Hematopoietic multipotent progenitor cell treated with erythropoietin and hydrocortisone succinate and interleukin-3 and kit ligand, for 17 days (in vitro differentiated cells): ENCODE data around the gene TIFAB.
"Not testable (repeated sequence)": the region's sequence is repeated elsewhere in the genome, so short reads cannot be mapped to it uniquely, and the experiment has no call there.

ENCODE experiments used
- DNase-seq: peaks from one replicate; pipeline ENCODE4 v3.0.0-alpha.2; 2015; ENCODE audit warnings: low spot score

TIFAB gene

DNA sequence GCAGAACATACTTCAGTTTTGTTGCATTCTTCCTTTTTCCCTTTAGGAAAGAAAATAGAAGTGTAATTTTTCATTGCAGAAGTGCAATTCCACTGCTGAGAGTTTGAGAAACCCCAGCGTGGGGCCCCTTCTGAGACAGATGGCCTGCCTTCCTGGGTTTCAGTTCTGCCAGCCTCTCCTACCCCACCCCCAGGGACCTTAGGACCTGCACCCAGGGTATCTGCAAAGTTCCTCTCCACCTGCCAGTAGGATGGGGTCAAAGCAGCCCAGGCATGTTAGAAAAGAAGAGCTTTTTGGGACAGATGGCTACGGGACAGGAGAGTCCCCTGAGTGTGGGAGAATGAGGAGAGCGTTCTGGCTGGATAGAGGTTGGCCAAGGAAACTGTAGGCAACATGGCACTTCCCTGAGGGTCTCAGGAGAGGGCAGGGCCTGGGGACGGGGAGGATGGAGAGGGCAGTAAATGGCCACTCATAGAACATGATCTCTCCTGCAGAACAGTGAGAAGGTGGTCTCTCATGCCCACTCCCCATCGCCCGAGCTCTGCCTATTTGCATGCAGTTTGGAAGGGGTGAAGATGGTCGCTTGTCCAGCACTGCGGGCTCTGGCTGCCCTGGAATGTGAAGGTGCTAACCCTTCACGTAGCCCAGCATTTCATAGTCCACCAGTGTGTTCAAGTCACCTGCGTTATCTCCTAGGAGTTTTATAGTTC is at the start of gene TIFAB:
TIFAB (minus strand) TSS at position 31 of the 710 bp plus-strand sequence. CDS start 2,412 bp downstream, outside the sequence.
- no peak for DNase-seq

DNA sequence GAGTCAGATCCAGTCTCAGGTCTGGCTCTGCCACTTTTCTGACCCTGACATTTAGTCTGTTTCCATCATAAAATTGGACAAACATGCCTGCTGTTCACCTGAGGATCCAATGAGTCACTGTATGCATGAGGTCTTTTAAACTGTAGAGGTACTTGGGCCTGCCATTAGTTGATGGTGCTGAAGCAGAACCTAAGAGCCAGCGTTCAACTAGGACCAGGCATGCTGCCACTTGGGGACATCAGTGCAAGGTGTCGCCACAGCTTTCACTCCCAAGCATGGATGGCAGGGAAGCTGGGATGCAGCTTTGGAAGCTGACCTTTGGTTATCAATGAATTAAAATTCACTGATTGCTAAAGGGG is 46.5 kb upstream of the TIFAB start:
- no peak for DNase-seq

DNA sequence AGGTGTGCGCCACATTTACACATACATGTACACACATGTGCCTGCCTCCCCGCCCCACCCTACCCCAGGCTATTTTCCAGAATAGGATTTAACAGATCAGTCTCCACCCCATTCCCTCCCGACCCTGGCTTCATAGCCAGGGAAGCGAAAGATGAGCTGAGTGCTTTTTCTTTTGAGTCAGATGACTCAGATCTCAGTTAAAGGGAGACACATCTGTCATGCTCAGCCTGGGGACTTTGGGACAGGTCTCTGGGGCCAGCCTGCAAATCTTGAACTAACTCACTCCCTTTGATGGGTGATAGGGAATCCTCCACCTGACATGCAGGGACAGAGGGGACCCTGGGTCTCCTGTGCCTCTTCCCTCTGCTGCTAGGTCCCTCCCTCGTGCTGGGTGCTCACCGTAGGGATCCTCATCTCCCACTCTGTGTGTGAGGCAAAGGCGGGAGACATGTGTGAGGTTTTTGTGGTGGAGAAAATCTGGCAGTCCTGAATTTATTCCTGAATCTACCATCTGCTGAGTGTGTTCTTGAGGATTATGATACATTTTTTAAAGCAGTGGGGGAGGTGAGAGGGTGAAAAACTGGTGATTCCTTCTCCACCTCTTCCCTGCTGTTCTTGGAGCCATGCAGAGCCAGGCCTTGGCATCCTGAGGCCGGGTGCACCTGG is 46.0 kb upstream of the TIFAB start:
- no peak for DNase-seq

DNA sequence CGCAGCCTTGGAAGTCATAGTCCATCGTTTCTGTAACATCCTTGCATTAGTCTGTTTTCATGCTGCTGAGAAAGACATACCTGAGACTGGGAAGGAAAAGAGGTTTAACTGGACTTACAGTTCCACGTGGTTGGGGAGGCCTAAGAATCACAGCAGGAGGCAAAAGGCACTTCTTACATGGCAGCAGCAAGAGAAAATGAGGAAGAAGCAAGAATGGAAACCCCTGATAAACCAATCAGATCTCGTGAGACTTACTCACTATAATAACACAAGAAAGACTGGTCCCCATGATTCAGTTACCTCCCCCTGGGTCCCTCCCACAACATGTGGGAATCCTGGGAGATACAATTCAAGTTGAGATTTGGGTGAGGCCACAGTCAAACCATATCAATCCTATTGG is 43.4 kb upstream of the TIFAB start:
- DNase-seq = not testable (repeated sequence)

GRCh38 chr5:135494196-135494595 is 42.0 kb upstream of the TIFAB start:
- DNase-seq = no peak

- DNase-seq = no peak
These were observed 41.4 kb upstream of the TIFAB start for GRCh38 chr5:135493406-135494180.

DNA sequence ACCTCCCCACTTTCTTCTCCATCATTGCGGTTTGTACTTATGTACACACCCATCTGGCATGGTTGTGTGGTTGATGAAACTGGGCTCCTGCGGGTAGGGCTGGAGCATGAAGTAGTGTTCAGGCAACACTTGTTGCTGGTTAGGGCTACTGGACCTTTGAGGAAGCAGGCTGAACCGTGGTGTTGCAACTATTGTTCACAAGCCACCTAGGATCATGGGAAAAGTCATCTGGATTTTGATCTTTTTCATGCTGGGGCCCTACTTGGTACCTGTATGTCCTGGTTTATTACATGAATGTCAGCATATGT is 40.1 kb upstream of the TIFAB start:
- no peak for DNase-seq

- no peak for DNase-seq
These were observed 39.6 kb upstream of the TIFAB start for GRCh38 chr5:135491552-135492318.

GRCh38 chr5:135491038-135491551 is 38.9 kb upstream of the TIFAB start:
- no peak for DNase-seq

DNA sequence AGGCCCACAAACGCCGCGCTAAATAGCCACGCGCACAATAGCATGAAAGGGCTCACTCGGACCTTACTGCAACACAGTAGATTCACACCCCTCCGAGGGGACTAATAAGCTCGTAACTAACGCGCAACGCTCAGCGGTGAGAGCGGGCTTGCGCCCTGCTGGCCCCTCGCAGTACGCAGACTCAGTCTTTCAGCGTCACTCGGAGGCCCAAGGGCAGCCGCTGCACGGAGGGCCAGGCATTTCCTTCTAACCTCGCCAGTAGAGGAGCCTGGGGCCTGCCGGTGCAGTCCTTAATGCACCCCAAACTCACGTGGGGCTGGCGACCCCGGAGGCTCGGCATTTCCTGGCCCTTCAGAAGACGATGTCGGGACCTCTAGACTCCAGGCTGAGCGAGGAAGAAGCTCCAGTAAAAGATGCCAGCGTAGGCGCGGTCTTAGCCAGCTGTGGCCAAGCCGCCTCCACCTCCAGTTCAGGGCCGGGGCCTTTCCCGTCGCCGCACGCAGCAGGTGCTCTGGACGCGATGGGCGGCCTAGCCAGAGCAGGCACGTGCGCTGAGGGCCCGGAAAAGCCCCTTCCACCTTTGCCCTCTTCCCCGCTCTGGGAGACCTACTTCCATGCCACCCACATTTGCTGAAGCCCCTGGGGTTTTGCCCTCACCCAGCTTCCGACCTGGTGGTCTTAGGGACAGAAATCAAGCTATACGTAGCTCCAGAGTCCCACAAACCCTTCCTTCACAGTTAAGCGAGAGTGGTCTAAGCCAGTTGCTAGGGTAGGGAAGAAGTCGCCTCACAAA is 38.3 kb upstream of the TIFAB start:
- DNase-seq = no peak

GRCh38 chr5:135489466-135490244 is 37.5 kb upstream of the TIFAB start:
- DNase-seq = no peak

- no peak for DNase-seq
These were observed 36.7 kb upstream of the TIFAB start for GRCh38 chr5:135488727-135489465.

DNA sequence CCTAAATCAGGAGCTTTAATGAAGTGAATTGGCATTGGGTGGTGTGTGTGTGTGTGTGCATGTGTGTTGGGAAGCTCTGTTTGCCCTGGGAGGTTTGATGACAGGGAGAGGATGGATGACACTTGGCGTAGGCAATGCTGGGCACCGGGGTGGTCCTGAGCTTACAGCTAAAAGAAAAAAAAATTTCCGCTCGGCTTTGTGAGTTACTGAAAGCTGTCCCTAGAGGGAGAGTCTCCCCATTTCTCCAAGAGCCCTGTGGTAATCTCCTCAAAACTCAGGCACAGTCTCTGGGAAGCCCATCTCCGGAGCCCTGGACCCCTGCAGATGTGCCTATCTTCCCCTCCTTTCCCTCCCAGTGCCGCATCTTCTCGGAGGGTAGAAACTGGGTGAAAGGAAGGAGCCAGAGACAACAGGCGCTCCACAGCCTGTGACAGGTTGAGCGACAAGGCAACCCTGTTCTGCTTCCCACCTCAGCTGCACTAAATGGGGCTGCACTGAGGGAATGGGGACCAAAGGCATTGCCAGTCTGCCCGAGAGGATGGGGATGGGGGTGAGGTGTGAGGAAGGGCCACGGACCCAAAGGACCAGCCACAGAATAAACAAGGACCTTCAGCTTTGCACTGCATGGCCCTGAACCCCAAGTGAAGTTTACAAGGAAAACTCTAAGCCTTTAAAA is 35.8 kb upstream of the TIFAB start:
- DNase-seq = no peak

DNA sequence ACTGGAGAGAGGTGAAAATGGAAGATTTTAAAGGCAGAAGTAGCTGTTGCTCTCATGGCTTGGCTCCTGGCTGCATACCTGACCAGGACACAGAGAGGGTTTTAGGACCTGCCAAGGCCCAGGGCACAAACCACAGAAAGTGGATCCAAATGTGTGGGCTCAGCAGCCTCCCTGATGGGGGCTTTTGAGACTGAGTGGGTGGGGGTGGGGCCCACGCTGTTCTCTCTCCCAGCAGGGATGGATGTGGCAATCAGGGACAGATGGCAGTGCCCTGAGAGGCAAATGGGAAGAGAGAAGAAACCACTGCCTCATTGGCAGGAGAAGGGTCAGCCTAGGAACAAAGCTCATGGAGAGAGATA is 34.9 kb upstream of the TIFAB start:
- no peak for DNase-seq

DNA sequence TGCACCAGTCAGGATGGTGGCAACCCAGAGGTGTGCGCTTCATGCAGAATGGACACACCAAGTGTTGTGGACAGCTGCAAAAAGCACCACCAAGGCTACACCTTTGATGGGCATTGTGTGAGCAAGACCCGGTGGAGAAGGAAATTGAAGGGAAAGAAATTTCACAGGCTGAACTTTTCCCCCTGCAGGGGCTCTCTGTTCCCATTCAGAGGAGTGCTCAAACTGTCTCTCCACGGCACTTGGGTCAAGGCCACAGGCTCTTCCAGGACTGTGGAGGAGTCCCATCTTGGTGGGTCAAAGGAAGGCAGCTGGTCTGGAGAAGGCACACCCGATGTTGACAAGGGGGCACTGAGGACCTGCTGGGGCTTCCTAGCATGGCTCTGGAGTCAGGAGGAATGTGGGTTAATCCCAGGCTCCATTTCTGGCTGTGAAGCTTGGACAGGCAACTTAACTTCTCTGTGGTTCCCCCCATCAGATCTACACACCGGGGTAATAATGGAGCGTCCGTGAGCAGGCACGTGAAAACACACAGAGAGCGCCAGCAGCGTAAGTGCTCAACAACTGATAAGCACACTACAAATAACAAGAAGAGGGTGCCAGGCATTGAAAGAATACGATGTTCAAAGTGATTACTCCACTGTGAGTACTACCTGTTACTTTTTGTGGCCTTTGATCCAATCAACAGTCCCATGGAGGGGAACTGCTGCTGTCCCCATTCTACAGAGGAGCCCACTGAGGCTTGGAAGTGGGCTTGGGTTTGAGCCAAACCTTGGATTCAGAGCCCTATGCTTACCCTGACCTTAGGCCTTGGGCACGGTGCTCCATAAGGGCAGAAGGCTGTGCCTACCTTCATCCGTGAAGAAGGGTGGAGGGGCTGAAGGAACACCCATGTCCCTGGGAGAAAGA is 34.2 kb upstream of the TIFAB start:
- DNase-seq = no peak

DNA sequence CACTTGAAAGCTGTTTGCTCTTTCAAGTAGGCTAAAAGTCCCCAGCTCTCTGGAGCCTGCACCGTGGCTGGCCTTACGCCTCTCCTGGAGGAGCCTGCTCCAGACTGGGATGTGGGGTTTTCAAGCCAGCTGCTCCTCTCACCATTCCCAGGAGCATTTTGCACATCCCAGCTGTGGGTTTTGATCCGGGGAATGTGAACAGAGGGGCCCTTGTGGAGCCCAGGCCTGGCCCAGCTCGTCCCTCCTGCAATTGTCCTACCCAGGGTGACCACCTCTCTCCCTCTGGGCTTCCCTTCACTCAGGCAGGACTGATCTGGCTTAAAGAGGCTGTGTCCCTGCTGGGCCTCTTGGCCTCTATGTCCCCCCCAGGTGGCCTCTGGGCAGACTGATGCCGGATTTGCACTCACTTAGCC is 32.5 kb upstream of the TIFAB start:
- DNase-seq = no peak

DNA sequence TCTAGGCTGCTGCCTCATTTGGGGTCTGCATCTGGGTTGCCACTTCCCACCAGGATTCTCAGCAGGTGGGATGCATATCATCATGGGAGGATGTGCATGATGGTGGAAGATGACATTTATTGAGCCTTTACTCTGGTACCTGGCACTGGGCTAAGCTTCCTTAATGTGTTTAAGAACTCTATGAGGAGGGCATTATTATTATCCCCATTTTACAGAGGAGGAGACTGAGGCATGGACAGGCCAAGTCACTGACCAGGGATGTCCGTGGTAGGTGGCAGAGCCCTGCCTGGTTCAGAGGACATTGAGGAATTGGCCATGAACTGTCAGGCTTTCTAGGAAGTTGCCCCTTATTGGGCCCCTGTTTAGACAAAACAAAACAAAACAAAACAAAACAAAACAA is 31.1 kb upstream of the TIFAB start:
- no peak for DNase-seq

DNA sequence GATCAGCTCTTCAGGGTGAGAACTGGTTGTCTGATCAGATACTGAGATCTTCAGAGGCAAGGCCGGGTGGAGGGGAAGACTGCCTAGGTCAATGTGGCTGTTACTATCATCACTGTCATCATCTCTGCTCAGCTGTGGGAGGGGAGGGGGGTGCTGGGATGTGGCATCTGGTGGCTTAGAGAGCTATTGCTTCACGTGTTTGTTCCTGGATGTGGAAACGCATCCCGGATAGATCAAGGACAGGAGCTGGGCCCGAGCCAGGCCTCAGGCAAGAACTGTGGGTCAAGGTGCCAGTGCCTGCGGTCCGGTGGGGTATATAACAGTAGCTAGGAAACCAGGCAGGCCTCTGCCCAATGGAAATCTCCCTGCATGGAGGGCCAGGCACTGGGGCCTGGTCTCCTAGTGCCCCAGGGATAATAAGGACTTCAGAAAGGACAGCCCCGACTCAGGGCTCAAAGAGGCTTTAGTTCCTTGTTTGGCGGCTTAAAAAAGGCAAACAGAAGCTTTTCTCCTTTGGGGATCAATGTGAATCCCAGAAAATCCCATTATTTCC is 30.3 kb upstream of the TIFAB start:
- no peak for DNase-seq
